SK-N-MC (cell line): ENCODE results near the gene BBIP1.

Experiments used
- EZH2 ChIP-seq: fragments of 200-600 bp; sonication (generic); IDR thresholded peaks from one replicate; pipeline ENCODE4 v1.6.1; 2017; ENCODE audit warnings: antibody characterized with exemption
- FOXP2 ChIP-seq: optimal IDR thresholded peaks from 2 replicates; pipeline ENCODE3; 2011; ENCODE audit warnings: mild to moderate bottlenecking, moderate library complexity; ENCODE audit not compliant: insufficient read depth; ENCODE audit errors: extremely low read length, control extremely low read depth
- POLR2AphosphoS5 ChIP-seq: IDR thresholded peaks from 2 replicates; pipeline ENCODE4 v1.6.1; 2012; ENCODE audit warnings: mild to moderate bottlenecking, low read depth, low read length, borderline replicate concordance

- TF ChIP-seq POLR2AphosphoS5 (no peak), EZH2 (no peak), FOXP2 (no peak)
Observed at GRCh38 chr10:110867807-110868465, 51.0 kb downstream of the BBIP1 start.
